Measurements from ENCODE around the gene PCP2. TPM values are rescaled to one million over a fixed set of nuclear protein-coding genes. Genes with fewer than 3 reads are reported as not detected.

Gene PCP2
- total RNA-seq, 1 donor from 2014 or later: not detected

DNA sequence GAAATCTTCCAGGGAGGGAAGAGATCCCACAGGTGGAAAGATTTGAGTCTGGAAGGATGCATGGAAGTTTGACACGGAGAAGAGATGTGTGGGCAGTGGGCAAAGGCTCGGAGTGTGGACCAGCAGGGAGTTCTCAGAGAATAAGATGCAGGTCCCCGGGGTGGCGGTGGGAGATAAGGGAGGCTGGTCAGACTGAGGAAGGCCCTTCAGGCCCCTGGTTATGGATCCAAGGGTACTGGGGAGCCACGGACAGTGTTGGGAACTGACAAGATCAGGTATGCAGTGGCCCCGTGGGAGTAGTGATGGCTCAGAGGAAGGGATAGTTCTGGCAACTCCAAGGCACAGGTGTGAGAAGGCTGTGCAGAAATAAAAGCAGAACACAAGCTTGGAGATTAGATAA is 35.3 kb downstream of the PCP2 start:
- Histone ChIP-seq H3K9ac (ENCODE audit: low read depth in 1 of 3, low read length in 3 of 3) (no peak overlapping the region), H3K4me3 (ENCODE audit: low read length in 3 of 3) (no peak overlapping the region), H3K4me1 (ENCODE audit: control insufficient read depth in 3 of 3, insufficient read depth in 3 of 3, low read length in 3 of 3) (peaks cover 0 to 2% (median 0%) of the 10 kb centered on the region in 3 donors), H3K9me3 (ENCODE audit: control insufficient read depth in 3 of 3, low read length in 3 of 3) (no peaks in the 10 kb centered on the region), H3K27ac (ENCODE audit: low read depth, low read length) (no peak overlapping the region), H3K36me3 (ENCODE audit: control insufficient read depth in 3 of 3, insufficient read depth in 3 of 3, low read length in 3 of 3) (no peaks in the 10 kb centered on the region), H3K27me3 (ENCODE audit: control insufficient read depth in 3 of 3, insufficient read depth in 3 of 3, low read length in 3 of 3) (peaks cover 32 to 38% (median 35%) of the 10 kb centered on the region in 3 donors)

DNA sequence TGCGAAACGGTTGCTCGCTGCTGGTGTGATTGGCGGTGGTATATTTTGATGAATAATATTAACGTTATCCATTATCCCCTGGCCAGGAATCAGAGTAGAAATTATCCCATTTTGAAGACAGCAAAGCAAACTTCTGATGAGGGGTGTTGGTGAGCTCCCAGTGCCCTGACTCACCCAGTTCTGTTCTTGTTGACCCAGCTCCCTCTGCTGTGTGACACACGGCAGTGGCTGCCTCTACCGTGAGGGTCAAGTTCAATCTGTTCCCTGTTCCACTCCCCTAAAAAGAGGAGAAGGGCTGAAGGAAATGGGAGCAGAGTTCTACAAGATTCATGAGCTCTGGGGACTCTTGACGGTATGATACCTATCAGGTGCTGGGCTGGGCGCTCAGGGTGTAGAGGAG is 35.8 kb downstream of the PCP2 start:
- Histone ChIP-seq H3K36me3 (ENCODE audit: control insufficient read depth in 3 of 3, insufficient read depth in 3 of 3, low read length in 3 of 3) (no peaks in the 10 kb centered on the region), H3K27me3 (ENCODE audit: control insufficient read depth in 3 of 3, insufficient read depth in 3 of 3, low read length in 3 of 3) (peaks cover 32 to 38% (median 35%) of the 10 kb centered on the region in 3 donors), H3K9ac (ENCODE audit: low read depth in 1 of 3, low read length in 3 of 3) (no peak overlapping the region), H3K4me3 (ENCODE audit: low read length in 3 of 3) (no peak overlapping the region), H3K27ac (ENCODE audit: low read depth, low read length) (no peak overlapping the region), H3K9me3 (ENCODE audit: control insufficient read depth in 3 of 3, low read length in 3 of 3) (no peaks in the 10 kb centered on the region), H3K4me1 (ENCODE audit: control insufficient read depth in 3 of 3, insufficient read depth in 3 of 3, low read length in 3 of 3) (peaks cover 0 to 2% (median 0%) of the 10 kb centered on the region in 3 donors)

GRCh38 chr19:7596211-7596937 is 37.1 kb downstream of the PCP2 start:
- H3K9ac ChIP-seq (ENCODE audit: low read depth in 1 of 3, low read length in 3 of 3): no peak overlapping the region
- peaks cover 30 to 34% (median 32%) of the 10 kb centered on the region in 3 donors for H3K27me3 ChIP-seq (ENCODE audit: control insufficient read depth in 3 of 3, insufficient read depth in 3 of 3, low read length in 3 of 3)
- no peaks in the 10 kb centered on the region for H3K36me3 ChIP-seq (ENCODE audit: control insufficient read depth in 3 of 3, insufficient read depth in 3 of 3, low read length in 3 of 3)
- H3K27ac ChIP-seq (ENCODE audit: low read depth, low read length): no peak overlapping the region
- H3K9me3 ChIP-seq (ENCODE audit: control insufficient read depth in 3 of 3, low read length in 3 of 3): no peaks in the 10 kb centered on the region
- no peak overlapping the region for H3K4me3 ChIP-seq (ENCODE audit: low read length in 3 of 3)
- H3K4me1 ChIP-seq (ENCODE audit: control insufficient read depth in 3 of 3, insufficient read depth in 3 of 3, low read length in 3 of 3): peaks cover 0 to 2% (median 0%) of the 10 kb centered on the region in 3 donors

- Histone ChIP-seq H3K27me3 (ENCODE audit: control insufficient read depth in 3 of 3, insufficient read depth in 3 of 3, low read length in 3 of 3) (peaks cover 32 to 34% (median 33%) of the 10 kb centered on the region in 3 donors), H3K9ac (ENCODE audit: low read depth in 1 of 3, low read length in 3 of 3) (no peak within 1 kb of the TSS), H3K36me3 (ENCODE audit: control insufficient read depth in 3 of 3, insufficient read depth in 3 of 3, low read length in 3 of 3) (no peaks in the 10 kb centered on the region), H3K27ac (ENCODE audit: low read depth, low read length) (no peak within 1 kb of the TSS), H3K9me3 (ENCODE audit: control insufficient read depth in 3 of 3, low read length in 3 of 3) (no peaks in the 10 kb centered on the region), H3K4me3 (ENCODE audit: low read length in 3 of 3) (no peak within 1 kb of the TSS), H3K4me1 (ENCODE audit: control insufficient read depth in 3 of 3, insufficient read depth in 3 of 3, low read length in 3 of 3) (peaks cover 0 to 2% (median 0%) of the 10 kb centered on the region in 3 donors)
Measured at GRCh38 chr19:7595466-7596133, 37.9 kb downstream of the PCP2 start, which contains the start of gene CAMSAP3. Gene CAMSAP3, plus strand, starts transcription at chr19:7595863. Its CDS starts 140 bp downstream, at chr19:7596003.

GRCh38 chr19:7590256-7590655 is 43.3 kb downstream of the PCP2 start:
- Histone ChIP-seq H3K36me3 (ENCODE audit: control insufficient read depth in 3 of 3, insufficient read depth in 3 of 3, low read length in 3 of 3) (no peaks in the 10 kb centered on the region), H3K4me1 (ENCODE audit: control insufficient read depth in 3 of 3, insufficient read depth in 3 of 3, low read length in 3 of 3) (no peaks in the 10 kb centered on the region), H3K27me3 (ENCODE audit: control insufficient read depth in 3 of 3, insufficient read depth in 3 of 3, low read length in 3 of 3) (peaks cover 13 to 17% (median 15%) of the 10 kb centered on the region in 3 donors), H3K27ac (ENCODE audit: low read depth, low read length) (no peak overlapping the region), H3K9me3 (ENCODE audit: control insufficient read depth in 3 of 3, low read length in 3 of 3) (no peaks in the 10 kb centered on the region), H3K4me3 (ENCODE audit: low read length in 3 of 3) (no peak overlapping the region), H3K9ac (ENCODE audit: low read depth in 1 of 3, low read length in 3 of 3) (no peak overlapping the region)

- no peaks in the 10 kb centered on the region for H3K4me1 ChIP-seq (ENCODE audit: control insufficient read depth in 3 of 3, insufficient read depth in 3 of 3, low read length in 3 of 3)
- H3K27me3 ChIP-seq (ENCODE audit: control insufficient read depth in 3 of 3, insufficient read depth in 3 of 3, low read length in 3 of 3): peaks cover 9 to 14% (median 11%) of the 10 kb centered on the region in 3 donors
- H3K27ac ChIP-seq (ENCODE audit: low read depth, low read length): no peak overlapping the region
- no peak overlapping the region for H3K4me3 ChIP-seq (ENCODE audit: low read length in 3 of 3)
- H3K9me3 ChIP-seq (ENCODE audit: control insufficient read depth in 3 of 3, low read length in 3 of 3): no peaks in the 10 kb centered on the region
- H3K9ac ChIP-seq (ENCODE audit: low read depth in 1 of 3, low read length in 3 of 3): no peak overlapping the region
- H3K36me3 ChIP-seq (ENCODE audit: control insufficient read depth in 3 of 3, insufficient read depth in 3 of 3, low read length in 3 of 3): no peaks in the 10 kb centered on the region
Measured at GRCh38 chr19:7589822-7590221, 43.7 kb downstream of the PCP2 start.

DNA sequence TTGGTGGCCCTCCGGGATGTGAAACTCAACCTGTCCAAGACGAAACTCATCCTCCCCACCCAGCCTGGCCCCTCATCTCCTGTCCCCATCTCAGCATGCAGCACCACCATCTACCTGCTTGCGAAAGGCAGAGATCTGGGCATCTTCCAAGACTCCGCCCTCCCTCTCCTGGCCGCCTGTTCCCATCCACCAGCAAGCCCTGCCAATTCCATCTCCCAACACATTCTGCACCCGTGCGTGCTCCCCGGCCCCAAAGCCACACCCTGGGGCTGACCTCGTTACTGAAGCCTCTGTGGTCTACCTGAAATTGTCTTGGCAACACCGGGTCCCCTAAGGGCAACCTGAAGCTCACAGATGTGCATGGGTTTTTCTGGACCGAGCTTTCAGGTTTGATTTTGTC is 51.1 kb downstream of the PCP2 start:
- no peaks in the 10 kb centered on the region for H3K4me1 ChIP-seq (ENCODE audit: control insufficient read depth in 3 of 3, insufficient read depth in 3 of 3, low read length in 3 of 3)
- H3K36me3 ChIP-seq (ENCODE audit: control insufficient read depth in 3 of 3, insufficient read depth in 3 of 3, low read length in 3 of 3): no peaks in the 10 kb centered on the region
- H3K27me3 ChIP-seq (ENCODE audit: control insufficient read depth in 3 of 3, insufficient read depth in 3 of 3, low read length in 3 of 3): no peaks in the 10 kb centered on the region
- no peaks in the 10 kb centered on the region for H3K9me3 ChIP-seq (ENCODE audit: control insufficient read depth in 3 of 3, low read length in 3 of 3)
- H3K27ac ChIP-seq (ENCODE audit: low read depth, low read length): no peak overlapping the region
- H3K9ac ChIP-seq (ENCODE audit: low read depth in 1 of 3, low read length in 3 of 3): no peak overlapping the region
- no peak overlapping the region for H3K4me3 ChIP-seq (ENCODE audit: low read length in 3 of 3)

Small RNA genes within 50 kb of the gene (small RNA-seq; reads per million reads assigned to genes)
- gene MIR6792: not detected

Other genes with a start within 250 kb of the PCP2 start
- gene PEX11G, start 144.7 kb downstream of the PCP2 start, total RNA-seq: 3.1 TPM
- 14.6 TPM for gene ZNF358, start 117.6 kb downstream of the PCP2 start, total RNA-seq
- gene MCOLN1, start 111.1 kb downstream of the PCP2 start, total RNA-seq: 5.2 TPM
- gene PNPLA6, start 98.0 kb downstream of the PCP2 start, total RNA-seq: 52.7 TPM
- gene CAMSAP3, start 37.9 kb downstream of the PCP2 start, total RNA-seq: not detected
- 20.4 TPM for gene XAB2, start 4.2 kb downstream of the PCP2 start, total RNA-seq
- 44.9 TPM for gene PET100, start 3.9 kb downstream of the PCP2 start, total RNA-seq
- gene STXBP2, start 3.4 kb upstream of the PCP2 start, total RNA-seq: 2.6 TPM
- 3.7 TPM for gene RETN, start 35.3 kb upstream of the PCP2 start, total RNA-seq
- not detected for gene MCEMP1, start 43.4 kb upstream of the PCP2 start, total RNA-seq
- 9.4 TPM for gene TRAPPC5, start 47.1 kb upstream of the PCP2 start, total RNA-seq
- gene FCER2, start 68.4 kb upstream of the PCP2 start, total RNA-seq: under 0.01 TPM
- 0.52 TPM for gene CLEC4G, start 98.4 kb upstream of the PCP2 start, total RNA-seq
- gene CD209, start 113.8 kb upstream of the PCP2 start, total RNA-seq: 5.2 TPM
- not detected for gene CLEC4M, start 129.5 kb upstream of the PCP2 start, total RNA-seq
- gene EVI5L, start 196.5 kb upstream of the PCP2 start, total RNA-seq: 9.4 TPM
- gene PRR36, start 240.7 kb upstream of the PCP2 start, total RNA-seq: not detected